Esophagus muscularis mucosa (tissue), 3 donors: ENCODE data around the gene B3GLCT.

Experiments used
- CTCF ChIP-seq, 3 experiments: fragments of 200-600 bp in 2 of 3; fragments of 450-650 bp in 1 of 3; sonication (generic) in 2 of 3; IDR thresholded peaks; one replicate each; pipeline ENCODE4 v1.5.1; 2017 to 2019; ENCODE audit warnings: antibody characterized with exemption in 3 of 3, mild to moderate bottlenecking in 2 of 3, moderate library complexity in 1 of 3
- POLR2A ChIP-seq: fragments of 450-650 bp; IDR thresholded peaks from one replicate; pipeline ENCODE4 v1.6.1; 2017; ENCODE audit warnings: antibody characterized with exemption, moderate library complexity, mild to moderate bottlenecking, low read depth

- TF ChIP-seq CTCF (IDR thresholded peaks at IDR 0.05) (no peak), POLR2A (no peak)
These were observed 112.1 kb downstream of the B3GLCT start for GRCh38 chr13:31311921-31312320.
